ENCODE results near the gene KAT8. TPM values are rescaled to one million over a fixed set of nuclear protein-coding genes. Genes with fewer than 3 reads are reported as not detected.
A peak's percentile ranks its signal among the peaks of the same experiment; 100 is the strongest.

The KAT8 gene
- total and polyA plus RNA-seq, 9 of the 15 experiments (the other 6 are each of a cell fraction or from before 2014, with no cell fraction given), result 10.0 to 98.5 (median 76.4) TPM

- TF ChIP-seq ZNF639 (CRISPR knock-in tag; conservative IDR thresholded peaks at IDR 0.05 in 1 of 2, IDR thresholded peaks at IDR 0.05 in 1 of 2) (peak in 1 of 2 experiments; percentile 98; a peak in 2 of 4 replicates), ZSCAN32 (CRISPR knock-in tag; IDR thresholded peaks at IDR 0.05) (no peak), ATF7 (IDR thresholded peaks at IDR 0.05) (peak; percentile 83), ZNF232 (CRISPR knock-in tag; IDR thresholded peaks at IDR 0.05) (no peak), RCOR1 (IDR thresholded peaks at IDR 0.05; ENCODE audit: borderline replicate concordance in 1 of 2, low read depth in 2 of 2, low read length in 2 of 2) (no peak), ZNF280B (CRISPR knock-in tag; IDR thresholded peaks at IDR 0.05) (no peak), HDAC6 (IDR thresholded peaks at IDR 0.05; ENCODE audit: low read depth, low read length) (no peak), ZFP36 (IDR thresholded peaks at IDR 0.05; ENCODE audit: low read depth, low read length, partially characterized antibody) (no peak), NFXL1 (CRISPR knock-in tag; IDR thresholded peaks at IDR 0.05) (no peak), CREB5 (CRISPR knock-in tag; IDR thresholded peaks at IDR 0.05) (no peak), ZNF41 (CRISPR knock-in tag; conservative IDR thresholded peaks at IDR 0.05) (no peak), E2F6 (IDR thresholded peaks at IDR 0.05; ENCODE audit: borderline replicate concordance in 1 of 2, extremely low read depth in 1 of 2, insufficient read depth in 1 of 2, insufficient read length in 1 of 2, low read depth in 1 of 2, low read length in 1 of 2, poor library complexity in 1 of 2, severe bottlenecking in 1 of 2) (peak in 1 of 2 experiments; percentile 46), PHB2 (IDR thresholded peaks at IDR 0.05; ENCODE audit: low read depth) (no peak), SRSF7 (optimal IDR thresholded peaks at IDR 0.05; ENCODE audit: low read depth, low read length) (no peak), DNMT1 (IDR thresholded peaks at IDR 0.05) (no peak), HNRNPL (IDR thresholded peaks at IDR 0.05; ENCODE audit: low read depth, low read length) (no peak), MTA1 (IDR thresholded peaks at IDR 0.05; ENCODE audit: borderline replicate concordance) (peak; percentile 94), ZNF384 (IDR thresholded peaks at IDR 0.05; ENCODE audit: low read depth, low read length) (0 out of 2 replicates have a peak, but pooled peaks have one; percentile 32), KHSRP (IDR thresholded peaks at IDR 0.05) (no peak), ZNF212 (CRISPR knock-in tag; IDR thresholded peaks at IDR 0.05) (no peak), FOXM1 (IDR thresholded peaks at IDR 0.05; ENCODE audit: low read depth) (no peak), FOXM1 (CRISPR knock-in tag; IDR thresholded peaks at IDR 0.05; ENCODE audit: low read depth) (no peak), RBM17 (IDR thresholded peaks at IDR 0.05; ENCODE audit: borderline replicate concordance, low read depth, low read length) (no peak)
These were observed at the start of gene KAT8 (continued) for GRCh38 chr16:31117384-31118222.
